ENCODE data around the gene IFI27L2.
A peak's percentile ranks its signal among the peaks of the same experiment; 100 is the strongest.

IFI27L2 gene

GRCh38 chr14:94087891-94088290, 41.5 kb downstream of the IFI27L2 start:
- Histone ChIP-seq H3K27ac (ENCODE audit: low read depth, low read length, poor library complexity, severe bottlenecking) (no peak overlapping the region), H3K36me3 (ENCODE audit: insufficient read depth, low read length) (peaks cover 3% of the 10 kb centered on the region), H3K4me1 (ENCODE audit: insufficient read depth, low read length, severe bottlenecking) (no peaks in the 10 kb centered on the region), H3K4me2 (ENCODE audit: low read length) (no peak overlapping the region), H2AFZ (ENCODE audit: low read length) (no peak overlapping the region), H4K20me1 (ENCODE audit: insufficient read depth, low read length) (no peaks in the 10 kb centered on the region), H3K9me2 (ENCODE audit: low read depth, low read length) (no peaks in the 10 kb centered on the region), H3K9me3 (ENCODE audit: low read length) (0 out of 2 replicates have a peak, but pooled peaks cover 2% of the 10 kb centered on the region), H3K4me3 (ENCODE audit: low read depth, low read length, poor library complexity, severe bottlenecking) (no peak overlapping the region), H3K27me3 (ENCODE audit: insufficient read depth, low read length) (no peaks in the 10 kb centered on the region), H3F3A (ENCODE audit: insufficient read depth, low read length) (no peaks in the 10 kb centered on the region), H3K9ac (ENCODE audit: low read length) (no peak overlapping the region), H3K79me2 (ENCODE audit: insufficient read depth, low read length) (no peaks in the 10 kb centered on the region)
- TF ChIP-seq CTCF (IDR thresholded peaks at IDR 0.05; ENCODE audit: low read length) (no peak), EZH2 (IDR thresholded peaks at IDR 0.05; ENCODE audit: borderline replicate concordance, low read length) (no peak)

- peaks cover 45% of the 10 kb centered on the region for H3K79me2 ChIP-seq (ENCODE audit: insufficient read depth, low read length)
These were observed 48.0 kb downstream of the IFI27L2 start for GRCh38 chr14:94081386-94081820.

GRCh38 chr14:94080621-94081385, 48.6 kb downstream of the IFI27L2 start, which contains the start of the genes DDX24 and IFI27L1:
TSS of gene DDX24 (minus strand) at chr14:94081202. CDS start at chr14:94079742, 1,460 bp downstream.
TSS of gene IFI27L1 (plus strand) at chr14:94081310. CDS start at chr14:94096938, 15,628 bp downstream.
- Histone ChIP-seq H3K4me2 (ENCODE audit: low read length) (peak within 1 kb of the TSS; percentile 95), H3K9me2 (ENCODE audit: low read depth, low read length) (no peaks in the 10 kb centered on the region), H4K20me1 (ENCODE audit: insufficient read depth, low read length) (no peaks in the 10 kb centered on the region)

More at GRCh38 chr14:94081386-94081820, 48.0 kb downstream of the IFI27L2 start:
- H3K4me3 ChIP-seq (ENCODE audit: low read depth, low read length, poor library complexity, severe bottlenecking) = peak overlapping the region; percentile 98
- no peaks in the 10 kb centered on the region for H3F3A ChIP-seq (ENCODE audit: insufficient read depth, low read length)
- peak overlapping the region; percentile 97 for H3K9ac ChIP-seq (ENCODE audit: low read length)
- no peaks in the 10 kb centered on the region for H3K27me3 ChIP-seq (ENCODE audit: insufficient read depth, low read length)
- H3K4me1 ChIP-seq (ENCODE audit: insufficient read depth, low read length, severe bottlenecking) = peaks cover 44% of the 10 kb centered on the region
- no peak for TF ChIP-seq EZH2 (IDR thresholded peaks at IDR 0.05; ENCODE audit: borderline replicate concordance, low read length)
- TF ChIP-seq CTCF (IDR thresholded peaks at IDR 0.05; ENCODE audit: low read length) = no peak
- H3K9me2 ChIP-seq (ENCODE audit: low read depth, low read length) = no peaks in the 10 kb centered on the region
- peak overlapping the region; percentile 51 for H3K27ac ChIP-seq (ENCODE audit: low read depth, low read length, poor library complexity, severe bottlenecking)
- H2AFZ ChIP-seq (ENCODE audit: low read length) = peak overlapping the region; percentile 92
- H3K4me2 ChIP-seq (ENCODE audit: low read length) = peak overlapping the region; percentile 95
- 0 out of 2 replicates have a peak, but pooled peaks cover 5% of the 10 kb centered on the region for H3K9me3 ChIP-seq (ENCODE audit: low read length)
- H4K20me1 ChIP-seq (ENCODE audit: insufficient read depth, low read length) = no peaks in the 10 kb centered on the region
- peaks cover 39% of the 10 kb centered on the region for H3K36me3 ChIP-seq (ENCODE audit: insufficient read depth, low read length)

More at GRCh38 chr14:94080621-94081385, 48.6 kb downstream of the IFI27L2 start, which contains the start of the genes DDX24 and IFI27L1:
- Histone ChIP-seq H3K9me3 (ENCODE audit: low read length) (0 out of 2 replicates have a peak, but pooled peaks cover 7% of the 10 kb centered on the region), H3F3A (ENCODE audit: insufficient read depth, low read length) (no peaks in the 10 kb centered on the region), H3K79me2 (ENCODE audit: insufficient read depth, low read length) (peaks cover 51% of the 10 kb centered on the region), H3K27me3 (ENCODE audit: insufficient read depth, low read length) (no peaks in the 10 kb centered on the region), H3K36me3 (ENCODE audit: insufficient read depth, low read length) (peaks cover 45% of the 10 kb centered on the region), H3K9ac (ENCODE audit: low read length) (peak within 1 kb of the TSS; percentile 97), H3K4me3 (ENCODE audit: low read depth, low read length, poor library complexity, severe bottlenecking) (peak within 1 kb of the TSS; percentile 98), H3K4me1 (ENCODE audit: insufficient read depth, low read length, severe bottlenecking) (peaks cover 44% of the 10 kb centered on the region), H2AFZ (ENCODE audit: low read length) (peak within 1 kb of the TSS; percentile 92), H3K27ac (ENCODE audit: low read depth, low read length, poor library complexity, severe bottlenecking) (peak within 1 kb of the TSS; percentile 51)
- TF ChIP-seq EZH2 (IDR thresholded peaks at IDR 0.05; ENCODE audit: borderline replicate concordance, low read length) (no peak), CTCF (IDR thresholded peaks at IDR 0.05; ENCODE audit: low read length) (no peak)

Measured in OCI-LY1 (cell line).